HK-2 (cell line): ENCODE data around the gene SLC15A1.

ENCODE experiments used
- DNase-seq: peaks from one replicate; pipeline ENCODE4 v3.0.0-alpha.2; 2018; ENCODE audit not compliant: unreplicated experiment

Gene SLC15A1

GRCh38 chr13:98697791-98698190 is 54.7 kb downstream of the SLC15A1 start:
- no peak for DNase-seq

DNA sequence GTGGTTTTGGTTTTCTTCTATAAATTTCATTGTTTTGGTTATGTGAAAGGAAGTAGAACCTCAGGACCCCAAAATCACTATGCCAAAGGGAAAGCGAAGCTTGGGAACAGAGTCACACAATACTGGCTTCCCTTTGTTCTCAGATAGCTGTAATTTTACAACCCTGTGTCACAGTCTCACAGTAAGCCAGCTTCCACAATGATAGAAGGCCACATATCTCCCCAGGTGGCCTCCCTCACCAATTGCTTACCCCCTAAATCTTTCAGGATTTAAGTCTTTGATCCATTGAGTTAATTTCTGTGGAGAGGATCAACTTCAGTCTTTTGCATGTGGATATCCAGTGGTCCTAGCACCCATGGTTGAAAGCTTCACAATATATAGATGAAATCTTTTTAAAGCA is 58.7 kb downstream of the SLC15A1 start:
- DNase-seq, result no peak

GRCh38 chr13:98691360-98691759 is 61.1 kb downstream of the SLC15A1 start:
- no peak for DNase-seq

- DNase-seq, result no peak
Observed at GRCh38 chr13:98690348-98691022, 62.0 kb downstream of the SLC15A1 start.

DNA sequence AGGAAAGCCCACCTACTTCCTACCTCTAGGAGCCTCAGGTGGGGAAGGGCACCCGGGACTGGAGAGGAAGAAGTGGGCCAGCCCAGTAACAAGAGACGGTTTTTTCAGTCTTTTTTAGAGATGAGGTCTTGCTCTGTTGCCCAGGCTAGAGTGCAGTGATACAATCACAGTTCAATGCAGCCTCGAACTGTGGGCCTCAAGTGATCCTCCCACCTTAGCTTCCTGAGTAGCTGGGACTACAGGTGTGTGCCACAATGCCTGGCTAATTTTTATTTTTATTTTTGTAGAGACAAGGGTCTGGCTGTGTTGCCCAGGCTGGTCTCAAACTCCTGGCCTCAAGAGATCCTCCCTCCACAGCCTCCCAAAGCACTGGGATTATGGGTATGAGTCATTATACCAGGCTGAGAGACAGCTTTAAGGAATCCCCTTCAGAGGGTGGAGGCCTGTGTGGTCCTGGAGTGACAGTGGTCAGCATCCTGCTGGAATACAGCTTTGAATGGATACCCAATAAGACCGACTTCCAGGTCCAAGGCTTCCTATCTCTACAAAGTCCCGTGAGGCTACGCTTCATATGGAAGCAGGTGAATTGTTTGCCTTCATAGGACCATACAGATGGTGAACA is 63.0 kb downstream of the SLC15A1 start:
- DNase-seq, result no peak

- no peak for DNase-seq
Observed at GRCh38 chr13:98688373-98688772, 64.1 kb downstream of the SLC15A1 start.

GRCh38 chr13:98687319-98687718 is 65.2 kb downstream of the SLC15A1 start:
- DNase-seq, result no peak

DNA sequence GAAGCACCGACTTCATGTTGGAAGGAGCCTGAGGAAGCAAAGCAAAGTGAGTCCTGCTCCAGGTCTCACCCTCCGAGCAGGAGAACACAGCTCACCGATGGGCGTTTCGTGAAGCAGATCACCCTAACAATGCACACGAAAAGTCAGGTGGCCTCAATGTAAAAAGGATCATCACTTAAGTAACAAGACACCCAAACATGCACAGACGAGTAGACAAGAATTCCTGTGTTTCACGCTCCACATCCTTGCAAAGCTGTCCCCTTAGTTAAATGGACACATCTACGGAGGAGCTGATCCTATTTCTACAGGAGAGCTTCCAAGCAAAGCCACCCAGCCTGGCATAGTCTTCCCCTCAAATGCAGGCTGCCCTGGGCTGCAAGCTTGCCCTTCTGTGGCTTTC is 66.2 kb downstream of the SLC15A1 start:
- DNase-seq, result no peak

- DNase-seq, result no peak
Observed at GRCh38 chr13:98685146-98685545, 67.3 kb downstream of the SLC15A1 start.

- DNase-seq, result no peak
Observed at GRCh38 chr13:98681049-98681448, 71.4 kb downstream of the SLC15A1 start.

GRCh38 chr13:98678741-98679140 is 73.7 kb downstream of the SLC15A1 start:
- DNase-seq, result no peak

GRCh38 chr13:98677398-98677797 is 75.1 kb downstream of the SLC15A1 start:
- DNase-seq, result no peak

GRCh38 chr13:98676239-98676638 is 76.2 kb downstream of the SLC15A1 start:
- DNase-seq, result no peak

DNA sequence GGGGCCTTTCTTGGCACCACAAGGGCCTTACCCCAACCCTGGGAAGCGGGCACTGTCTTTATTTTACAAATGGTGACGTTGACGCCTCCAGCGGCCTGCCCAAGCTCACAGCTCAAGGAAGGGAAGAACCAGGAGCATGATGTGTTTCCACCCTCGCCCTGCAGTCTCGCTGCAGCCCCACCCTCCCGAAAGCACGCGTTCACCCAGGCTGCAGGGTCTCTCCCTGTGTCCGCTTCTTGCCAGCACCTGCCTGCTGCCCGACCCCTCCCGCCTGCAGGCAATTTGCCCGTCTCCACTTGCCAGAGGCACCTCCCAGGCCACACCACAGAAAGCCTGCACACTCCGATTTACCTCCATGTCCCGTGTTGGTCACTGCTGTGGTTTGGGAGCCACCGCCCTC is 76.6 kb downstream of the SLC15A1 start:
- DNase-seq, result no peak

- no peak for DNase-seq
Observed at GRCh38 chr13:98675066-98675465, 77.4 kb downstream of the SLC15A1 start.

DNA sequence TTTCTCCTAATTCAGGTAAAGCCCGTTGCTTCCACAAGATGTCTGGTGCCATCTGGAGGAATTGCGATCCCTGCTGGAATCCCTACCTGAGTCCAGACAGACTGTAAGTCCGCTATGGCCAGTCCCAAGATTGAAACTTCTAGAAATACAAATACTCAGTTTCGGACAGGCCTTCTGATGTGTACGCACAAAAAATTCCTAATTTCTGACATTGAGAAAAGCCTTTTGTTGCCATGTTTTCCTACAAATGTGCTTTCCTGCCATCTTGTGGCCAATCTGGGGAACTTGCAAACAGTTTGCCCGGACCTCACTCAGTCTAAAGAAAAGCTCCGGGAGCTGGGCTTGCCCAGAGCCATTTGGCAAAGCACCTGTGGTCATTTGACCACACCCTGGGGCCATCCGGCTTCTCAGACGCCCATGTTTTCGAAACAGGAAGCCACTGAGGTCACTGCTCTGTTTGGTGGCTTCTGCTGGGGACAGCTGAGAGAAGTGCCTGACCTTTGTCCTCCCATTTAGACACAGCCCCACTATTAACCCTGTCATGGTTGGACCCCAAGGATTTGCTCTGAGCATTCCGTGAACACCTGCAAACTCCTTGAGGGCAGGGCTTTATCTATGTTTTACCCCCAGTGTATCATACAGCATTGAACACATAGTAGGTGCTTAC is 79.4 kb downstream of the SLC15A1 start:
- DNase-seq, result peak; percentile 40

DNA sequence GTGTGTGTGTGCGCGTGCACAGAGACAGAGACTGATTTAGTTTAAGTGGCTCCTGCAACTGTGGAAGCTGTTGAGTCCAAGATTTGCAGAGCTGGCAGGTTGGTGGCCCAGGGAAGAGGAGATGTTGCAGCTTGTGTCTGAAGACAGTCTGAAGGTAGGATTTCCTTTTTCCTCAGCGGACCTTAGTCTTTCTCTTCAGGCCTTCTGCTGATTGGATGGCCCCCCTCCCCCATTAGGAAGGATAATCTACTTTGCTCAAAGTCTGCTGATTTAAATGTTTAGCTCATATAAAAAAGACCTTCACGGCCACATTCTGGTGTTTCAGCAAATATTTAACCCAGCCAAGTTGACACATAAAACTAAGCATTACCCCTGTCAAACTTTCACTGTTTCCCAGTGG is 84.3 kb downstream of the SLC15A1 start:
- DNase-seq, result no peak

DNA sequence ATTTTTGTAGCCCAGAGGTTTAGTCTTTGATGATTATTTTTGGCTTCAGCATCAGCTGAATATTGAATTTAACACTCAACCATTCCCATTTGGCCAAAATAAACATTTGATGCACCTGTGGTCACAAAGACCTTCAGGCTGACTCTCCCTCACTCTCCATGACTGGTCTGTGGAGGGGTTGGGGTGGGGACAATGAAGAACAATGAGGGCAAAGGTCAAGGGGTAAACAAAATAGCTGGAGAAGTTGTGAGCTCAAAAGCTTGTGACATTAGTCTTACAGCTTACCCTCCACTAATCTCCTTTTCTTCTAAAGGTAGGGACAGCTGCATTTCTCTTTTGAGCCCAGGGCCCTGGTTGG is 86.9 kb downstream of the SLC15A1 start:
- no peak for DNase-seq

GRCh38 chr13:98664924-98665637 is 87.4 kb downstream of the SLC15A1 start:
- DNase-seq, result no peak

GRCh38 chr13:98664510-98664909 is 88.0 kb downstream of the SLC15A1 start:
- no peak for DNase-seq

DNA sequence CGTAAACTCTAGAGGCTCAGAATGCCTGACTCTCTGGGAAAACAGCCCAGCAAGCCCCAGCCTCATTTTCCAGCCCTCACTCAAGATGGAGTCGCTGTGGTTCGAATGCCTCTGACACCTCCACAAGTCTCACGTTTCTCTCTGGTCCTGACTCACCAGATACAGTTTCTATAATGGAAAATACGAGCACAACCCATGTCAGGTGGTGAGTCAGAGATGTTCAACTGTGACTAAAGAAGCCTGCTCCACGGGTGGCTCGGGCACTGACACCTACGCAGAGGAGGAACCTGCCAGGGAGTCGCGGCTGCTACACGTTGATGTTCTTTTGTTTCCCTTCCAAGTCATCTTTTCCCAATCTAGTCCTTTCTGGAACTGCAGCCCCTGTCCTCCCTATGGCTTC is 88.4 kb downstream of the SLC15A1 start:
- peak; percentile 62 for DNase-seq

DNA sequence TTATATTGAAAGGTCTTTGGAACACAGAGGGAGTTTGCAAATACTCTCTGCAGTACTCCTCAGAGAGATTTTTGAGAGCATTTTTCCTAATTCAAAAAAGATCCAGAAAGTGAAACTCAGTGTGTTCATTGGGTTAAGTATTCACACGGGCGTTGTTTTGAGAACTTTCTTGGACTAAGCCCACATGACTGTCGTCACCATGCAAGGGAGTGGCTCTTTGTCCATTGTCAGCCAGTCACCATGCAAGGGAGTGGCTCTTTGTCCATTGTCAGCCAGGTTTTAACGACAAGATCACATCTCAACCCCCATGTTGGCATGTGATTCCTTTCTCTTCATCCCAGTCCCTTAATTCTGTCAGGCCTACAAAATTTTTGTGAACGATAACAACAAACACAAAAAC is 94.3 kb downstream of the SLC15A1 start:
- no peak for DNase-seq
